HG02642 (cell line): ENCODE measurements around the gene STAMBP.
"Not testable (repeated sequence)": the region's sequence is repeated elsewhere in the genome, so short reads cannot be mapped to it uniquely, and the experiment has no call there.

Experiments
- ATAC-seq: cut with Tn5 transposase; IDR thresholded peaks from one replicate; pipeline ENCODE4 v1.9.1; 2021; ENCODE audit warnings: mild to moderate bottlenecking; ENCODE audit not compliant: unreplicated experiment, poor library complexity

STAMBP gene

DNA sequence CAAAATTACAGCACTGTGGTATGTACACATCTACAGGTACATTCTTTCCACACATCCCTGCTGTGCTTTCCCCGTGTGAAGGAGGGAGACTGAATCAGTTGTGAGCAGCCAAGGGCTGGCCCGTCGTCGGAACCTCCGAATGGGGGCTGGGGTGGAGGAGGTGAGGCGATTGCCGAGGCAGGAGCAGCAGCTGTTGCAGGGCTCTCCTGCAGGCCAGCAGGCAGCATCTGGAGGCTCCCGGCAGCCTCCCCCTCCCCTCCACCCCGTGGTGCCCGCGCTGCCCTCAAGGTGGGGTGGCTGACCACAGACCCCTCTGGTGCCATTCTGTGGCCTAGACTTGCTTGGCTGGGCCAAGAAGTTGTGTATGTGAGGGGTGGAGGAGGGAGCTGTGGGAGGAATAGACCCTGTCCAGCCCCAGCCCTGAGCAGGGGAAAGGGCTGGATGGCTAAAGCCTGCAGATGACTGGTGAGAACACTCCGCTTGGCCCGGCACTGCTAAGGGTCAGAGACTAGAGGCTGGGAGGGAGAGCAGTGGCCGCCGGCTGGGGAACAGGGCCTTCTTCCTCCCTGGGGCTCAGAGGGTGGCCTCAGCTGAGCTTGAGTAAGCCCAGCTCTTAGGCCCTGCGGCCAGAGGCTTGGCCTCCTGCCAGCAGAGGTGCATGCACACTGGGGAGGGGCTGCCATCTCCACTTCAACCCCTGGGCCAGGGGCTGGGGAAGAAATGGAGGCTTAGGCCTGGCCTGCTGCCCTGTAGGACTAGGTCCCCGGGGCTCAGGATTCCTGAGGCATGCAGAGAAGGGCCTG is 7.6 kb downstream of the STAMBP start:
- ATAC-seq = no peak

GRCh38 chr2:73837847-73838585 is 9.3 kb downstream of the STAMBP start:
- no peak for ATAC-seq

DNA sequence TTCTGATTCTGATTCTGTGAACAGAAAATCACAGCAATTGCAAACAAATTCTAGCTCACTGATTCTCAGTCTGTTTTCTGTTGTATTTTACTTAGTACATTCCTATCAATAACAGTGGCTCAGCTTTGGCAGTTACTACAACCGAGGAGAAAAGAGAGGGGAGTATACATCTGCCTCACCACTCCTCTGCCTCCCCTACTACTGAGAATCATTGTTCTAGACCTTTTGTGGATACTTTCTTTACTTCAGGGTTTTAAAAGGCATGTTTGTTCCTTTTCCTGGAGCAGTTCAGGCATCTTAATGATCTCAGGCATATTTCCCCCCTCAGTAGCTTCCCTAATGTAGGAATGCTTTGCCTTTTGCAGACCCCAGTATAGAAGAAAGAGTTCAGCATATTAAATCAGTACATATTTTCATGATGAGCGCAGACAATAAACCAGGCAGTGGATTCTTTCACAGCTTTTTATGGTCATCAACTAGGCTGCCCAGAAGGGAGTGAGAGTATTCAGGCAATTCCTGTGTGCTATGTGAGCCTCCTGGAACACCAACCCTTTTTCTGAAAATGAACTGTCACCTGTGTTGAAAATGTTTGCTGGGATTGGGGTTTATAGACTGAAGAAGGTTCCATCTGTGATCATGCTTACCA is 10.3 kb downstream of the STAMBP start:
- ATAC-seq = no peak

GRCh38 chr2:73839653-73840411 is 11.1 kb downstream of the STAMBP start:
- no peak for ATAC-seq

DNA sequence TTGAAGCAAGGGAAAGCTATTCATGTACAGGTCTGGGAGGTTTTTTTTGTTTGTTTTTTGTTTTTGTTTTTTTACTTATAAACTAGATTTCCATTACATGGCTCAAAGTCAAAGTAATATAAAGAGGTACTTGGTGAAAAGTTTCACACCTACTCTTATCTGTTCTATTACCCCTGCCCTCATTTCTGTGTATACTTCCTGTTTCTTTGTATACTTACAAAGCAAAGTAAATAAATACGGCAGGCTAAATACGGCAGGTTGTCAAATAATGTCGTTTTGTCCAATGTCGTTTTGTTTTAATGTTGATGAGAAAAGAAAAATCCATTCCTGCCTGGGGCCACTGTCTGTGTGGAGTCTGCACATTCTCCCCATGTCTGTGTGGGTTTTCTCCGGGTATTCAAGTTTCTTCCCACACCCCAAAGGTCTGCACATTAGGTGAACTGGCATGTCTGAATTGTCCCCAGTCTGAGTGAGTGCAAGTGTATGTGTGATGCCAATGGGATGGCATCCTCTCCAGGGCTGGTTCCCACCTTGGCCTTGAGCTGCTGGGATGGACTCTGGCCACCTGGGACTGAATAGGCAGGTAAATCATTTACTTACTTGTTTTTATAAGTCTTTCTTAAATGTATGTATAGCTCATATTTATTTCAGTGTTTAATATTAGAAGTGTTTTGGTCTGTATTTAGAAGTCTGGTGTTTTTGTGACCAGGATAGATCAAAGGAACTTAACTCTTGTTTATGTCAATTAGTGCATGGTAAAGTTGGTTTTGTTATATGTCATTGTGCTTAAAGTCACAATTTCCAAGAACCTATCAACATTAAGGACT is 13.4 kb downstream of the STAMBP start:
- no peak for ATAC-seq

- ATAC-seq = no peak
These were observed 13.9 kb downstream of the STAMBP start for GRCh38 chr2:73842739-73843019.

GRCh38 chr2:73844087-73844486 is 15.3 kb downstream of the STAMBP start:
- no peak for ATAC-seq

- ATAC-seq = no peak
These were observed 21.2 kb downstream of the STAMBP start for GRCh38 chr2:73850009-73850408.

- ATAC-seq = no peak
These were observed 22.5 kb downstream of the STAMBP start for GRCh38 chr2:73851274-73851673.

- no peak for ATAC-seq
These were observed 23.3 kb downstream of the STAMBP start for GRCh38 chr2:73852020-73852419.

DNA sequence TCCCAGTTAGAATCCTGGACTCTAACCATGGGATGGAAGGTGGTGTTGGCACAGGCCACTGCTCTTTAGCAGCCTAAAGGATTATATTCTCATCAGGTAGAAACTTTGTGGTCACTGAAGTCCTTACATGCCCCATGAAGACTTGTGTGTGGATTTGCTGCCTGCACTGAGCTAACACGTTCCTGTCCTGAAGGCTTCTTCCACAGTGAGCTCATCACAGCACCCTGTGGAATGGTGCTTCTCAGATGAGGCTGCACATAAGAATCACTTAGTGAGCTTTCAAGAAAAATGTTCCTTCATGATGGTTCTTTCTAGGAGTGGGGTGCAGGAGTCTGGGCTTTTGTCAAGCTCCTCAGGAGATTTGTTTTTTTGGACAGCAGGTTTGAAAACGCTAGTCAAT is 26.8 kb downstream of the STAMBP start:
- no peak for ATAC-seq

GRCh38 chr2:73856214-73856613 is 27.5 kb downstream of the STAMBP start:
- no peak for ATAC-seq

DNA sequence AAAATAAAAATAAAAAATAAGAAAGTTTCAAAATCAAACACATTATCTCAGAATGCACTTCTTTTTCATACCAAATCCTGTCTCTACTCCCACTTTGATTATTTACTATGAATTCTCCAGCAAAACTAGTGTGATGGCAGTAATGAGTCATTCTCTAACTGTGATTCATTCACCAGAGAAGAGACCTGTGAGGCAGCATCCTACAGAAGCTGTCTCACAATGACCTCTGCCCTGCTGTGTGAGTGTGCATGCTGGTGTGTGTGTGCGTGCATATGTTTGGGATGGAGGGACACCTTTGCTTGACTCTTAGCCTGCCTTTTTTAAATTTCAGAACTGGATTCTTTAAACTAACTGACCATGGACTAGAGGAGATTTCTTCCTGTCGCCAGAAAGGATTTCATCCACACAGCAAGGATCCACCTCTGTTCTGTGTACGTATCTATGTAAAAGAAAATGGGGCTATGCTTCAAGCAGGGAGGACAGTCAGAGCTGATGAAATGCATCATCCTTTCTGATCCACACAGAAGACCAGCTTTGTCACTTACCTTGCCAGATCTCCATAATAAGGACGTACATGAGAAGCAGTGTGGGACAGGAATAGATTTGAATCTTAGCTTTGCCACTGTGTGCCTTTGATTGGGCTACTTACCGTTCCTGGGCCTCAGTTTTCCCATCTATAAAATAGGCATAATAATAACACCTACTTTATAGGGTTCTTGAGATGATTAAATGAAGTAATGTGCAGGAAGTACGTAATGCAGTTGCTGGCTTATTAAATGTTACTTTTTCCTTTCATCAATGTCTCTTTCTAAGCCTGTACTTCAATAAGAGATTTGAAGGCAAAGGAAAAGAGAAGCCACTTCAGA is 31.2 kb downstream of the STAMBP start:
- ATAC-seq = no peak

GRCh38 chr2:73862987-73863386 is 34.2 kb downstream of the STAMBP start:
- ATAC-seq = no peak

- no peak for ATAC-seq
These were observed 39.6 kb downstream of the STAMBP start for GRCh38 chr2:73868204-73868978.

DNA sequence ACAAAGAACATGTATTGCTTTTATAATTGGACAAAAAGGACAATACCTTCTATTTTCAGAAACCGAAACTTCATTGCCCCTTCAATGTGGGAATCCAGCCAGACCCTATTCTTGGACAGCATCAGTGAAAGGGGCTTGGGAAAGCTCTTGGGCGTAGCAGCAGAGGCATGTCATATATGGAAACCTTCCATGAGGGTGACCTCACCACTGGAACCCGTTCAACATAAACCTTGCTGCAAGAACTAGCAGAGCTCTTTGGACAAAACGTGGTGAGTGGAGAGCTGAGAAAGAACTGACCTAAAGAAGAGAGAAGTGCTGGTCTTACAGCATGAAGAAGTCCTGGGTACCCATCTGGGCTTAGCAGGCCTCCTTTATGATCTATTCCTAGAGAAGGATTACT is 41.3 kb downstream of the STAMBP start:
- no peak for ATAC-seq

DNA sequence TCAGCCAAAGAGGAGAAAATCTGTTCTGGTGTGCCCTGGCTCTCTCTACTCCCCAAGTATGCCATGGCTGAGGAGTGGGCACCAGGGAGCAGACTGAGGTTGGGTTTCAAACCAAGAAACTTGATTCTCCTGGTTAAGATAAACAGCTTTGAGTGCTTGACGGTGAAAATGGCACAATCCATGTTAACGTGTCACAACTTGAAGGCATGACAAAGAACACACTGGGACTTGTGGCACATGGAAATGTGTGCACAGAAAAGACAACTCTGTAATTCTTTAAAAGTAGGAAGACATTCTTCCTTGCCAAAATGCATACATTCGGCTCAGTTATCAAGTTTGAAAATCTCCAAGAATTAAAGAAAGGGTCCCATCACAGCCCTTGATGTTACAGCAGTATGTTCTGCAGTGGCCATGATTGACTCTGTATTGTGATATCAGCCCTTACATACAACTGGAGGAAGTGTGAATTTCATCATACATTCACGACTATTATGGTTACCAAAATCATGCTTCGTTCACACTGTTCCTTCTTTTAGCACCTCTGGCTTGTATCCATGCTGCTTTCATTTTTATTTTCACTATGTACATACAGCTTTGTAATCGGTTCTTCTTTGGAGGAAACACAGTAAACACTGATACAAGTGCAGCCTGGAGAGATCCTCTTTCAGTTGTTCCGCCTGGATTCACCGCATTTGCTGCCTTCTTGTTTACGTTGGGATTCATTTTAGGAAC is 48.5 kb downstream of the STAMBP start:
- ATAC-seq = no peak

GRCh38 chr2:73877984-73878383 is 49.2 kb downstream of the STAMBP start:
- ATAC-seq = not testable (repeated sequence)
